Transverse colon (tissue), 4 donors: Measurements from ENCODE around the gene PCDHGA1.

Experiments
- EP300 ChIP-seq: sonication (generic); formaldehyde crosslinking; IDR thresholded peaks from one replicate; pipeline ENCODE4 v1.6.1; 2017; ENCODE audit warnings: antibody characterized with exemption, low read depth
- POLR2A ChIP-seq: fragments of 450-650 bp; IDR thresholded peaks from one replicate; pipeline ENCODE4 v1.6.1; 2016; ENCODE audit warnings: antibody characterized with exemption, mild to moderate bottlenecking, moderate library complexity
- POLR2AphosphoS5 ChIP-seq, 3 donors: sonication (generic); formaldehyde crosslinking; IDR thresholded peaks; one replicate each; pipeline ENCODE4 v1.6.1; 2016; ENCODE audit warnings: antibody characterized with exemption in 3 of 3
- TF ChIP-seq, protein P1 (sequence below), 5 experiments: fragments of 200-600 bp in 3 of 5; fragments of 450-650 bp in 2 of 5; sonication (generic) in 3 of 5; IDR thresholded peaks; 1 replicate in 2 of 5; 2 replicates in 3 of 5; pipeline ENCODE4 v1.5.1; 2016 to 2017; ENCODE audit warnings: antibody characterized with exemption in 5 of 5, inconsistent platforms in 3 of 5, mild to moderate bottlenecking in 2 of 5, moderate library complexity in 1 of 5

DNA sequence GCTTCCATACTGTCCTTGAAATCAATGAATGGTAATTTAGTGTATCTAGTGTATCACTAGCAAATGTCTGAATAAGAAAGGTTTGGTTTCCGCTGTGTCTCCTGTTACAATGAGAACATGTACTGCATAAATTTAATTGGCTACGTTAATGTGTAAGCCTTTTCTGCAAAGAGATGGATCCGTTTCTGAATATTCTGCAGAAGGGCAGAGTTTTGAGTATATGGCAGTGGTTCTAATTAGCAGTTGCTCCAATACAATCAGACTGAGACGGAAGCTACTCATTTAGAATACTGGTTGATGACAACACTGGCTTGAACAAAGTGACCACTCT is 154.0 kb downstream of the PCDHGA1 start:
- TF ChIP-seq POLR2AphosphoS5 (IDR thresholded peaks at IDR 0.05): no peak
- TF ChIP-seq, protein P1, sequence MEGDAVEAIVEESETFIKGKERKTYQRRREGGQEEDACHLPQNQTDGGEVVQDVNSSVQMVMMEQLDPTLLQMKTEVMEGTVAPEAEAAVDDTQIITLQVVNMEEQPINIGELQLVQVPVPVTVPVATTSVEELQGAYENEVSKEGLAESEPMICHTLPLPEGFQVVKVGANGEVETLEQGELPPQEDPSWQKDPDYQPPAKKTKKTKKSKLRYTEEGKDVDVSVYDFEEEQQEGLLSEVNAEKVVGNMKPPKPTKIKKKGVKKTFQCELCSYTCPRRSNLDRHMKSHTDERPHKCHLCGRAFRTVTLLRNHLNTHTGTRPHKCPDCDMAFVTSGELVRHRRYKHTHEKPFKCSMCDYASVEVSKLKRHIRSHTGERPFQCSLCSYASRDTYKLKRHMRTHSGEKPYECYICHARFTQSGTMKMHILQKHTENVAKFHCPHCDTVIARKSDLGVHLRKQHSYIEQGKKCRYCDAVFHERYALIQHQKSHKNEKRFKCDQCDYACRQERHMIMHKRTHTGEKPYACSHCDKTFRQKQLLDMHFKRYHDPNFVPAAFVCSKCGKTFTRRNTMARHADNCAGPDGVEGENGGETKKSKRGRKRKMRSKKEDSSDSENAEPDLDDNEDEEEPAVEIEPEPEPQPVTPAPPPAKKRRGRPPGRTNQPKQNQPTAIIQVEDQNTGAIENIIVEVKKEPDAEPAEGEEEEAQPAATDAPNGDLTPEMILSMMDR (IDR thresholded peaks at IDR 0.05): no peak
- TF ChIP-seq EP300: no peak
- no peak for TF ChIP-seq POLR2A
